Karpas-422 (cell line): ENCODE data around the gene DSCAM. TPM values are rescaled to one million over a fixed set of nuclear protein-coding genes. Genes with fewer than 3 reads are reported as not detected.

Source experiments
- DNase-seq: peaks from one replicate; pipeline ENCODE4 v3.0.0-alpha.2; 2015
- H2AFZ ChIP-seq: fragments of 200-600 bp; sonication (generic); 2 replicates; pipeline ENCODE4 v1.6.1; 2014; ENCODE audit warnings: antibody characterized with exemption, low read length, mixed read lengths
- H3K27ac ChIP-seq: fragments of 200-600 bp; sonication (generic); 2 replicates; pipeline ENCODE4 v1.5.1; 2014; ENCODE audit warnings: mild to moderate bottlenecking, low read length, moderate library complexity
- H3K27me3 ChIP-seq: fragments of 200-600 bp; sonication (generic); 2 replicates; pipeline ENCODE4 v1.6.1; 2014; ENCODE audit warnings: low read length, mixed read lengths
- H3K36me3 ChIP-seq: fragments of 200-600 bp; sonication (generic); 2 replicates; pipeline ENCODE4 v1.6.1; 2014; ENCODE audit warnings: low read length, mixed read lengths; ENCODE audit not compliant: insufficient read depth
- H3K4me1 ChIP-seq: fragments of 200-600 bp; sonication (generic); 2 replicates; pipeline ENCODE4 v1.6.1; 2014; ENCODE audit warnings: mild to moderate bottlenecking, low read length, mixed read lengths
- H3K4me2 ChIP-seq: fragments of 200-600 bp; sonication (generic); 2 replicates; pipeline ENCODE4 v1.6.1; 2014; ENCODE audit warnings: low read length, low read depth, mild to moderate bottlenecking; ENCODE audit not compliant: poor library complexity, severe bottlenecking
- H3K4me3 ChIP-seq: fragments of 200-600 bp; sonication (generic); 2 replicates; pipeline ENCODE4 v1.5.1; 2014; ENCODE audit warnings: mild to moderate bottlenecking, antibody characterized with exemption, low read length, mixed read lengths
- H3K79me2 ChIP-seq: fragments of 200-600 bp; sonication (generic); 2 replicates; pipeline ENCODE4 v1.6.1; 2014; ENCODE audit warnings: mild to moderate bottlenecking, low read length, mixed read lengths
- H3K9ac ChIP-seq: fragments of 200-600 bp; sonication (generic); 2 replicates; pipeline ENCODE4 v1.6.0; 2014; ENCODE audit warnings: low read length
- H3K9me2 ChIP-seq: fragments of 200-600 bp; sonication (generic), shearing (Covaris generic); replicated peaks from 2 replicates; pipeline ENCODE4 v1.6.0; 2014; ENCODE audit warnings: mild to moderate bottlenecking, low read length, moderate library complexity; ENCODE audit not compliant: insufficient read depth
- H3K9me3 ChIP-seq: fragments of 300-700, 200-600 bp; sonication (generic); 2 replicates; pipeline ENCODE4 v1.6.1; 2014; ENCODE audit warnings: low read length, mixed read lengths
- H4K20me1 ChIP-seq: fragments of 200-600 bp; sonication (generic); 2 replicates; pipeline ENCODE4 v1.6.1; 2014; ENCODE audit warnings: mild to moderate bottlenecking, antibody characterized with exemption, low read length, low read depth; ENCODE audit not compliant: insufficient read depth
- total RNA-seq: library from RNA; depleted of rRNA; stranded (reverse); fragments of >200 nt; shearing (Covaris generic); gene quantifications from 2 replicates; pipeline ENCODE4 v1.2.3, GENCODE V29; 2014; ENCODE audit warnings: low replicate concordance

The DSCAM gene
- total RNA-seq, 1 experiment from 2014 or later: not detected

DNA sequence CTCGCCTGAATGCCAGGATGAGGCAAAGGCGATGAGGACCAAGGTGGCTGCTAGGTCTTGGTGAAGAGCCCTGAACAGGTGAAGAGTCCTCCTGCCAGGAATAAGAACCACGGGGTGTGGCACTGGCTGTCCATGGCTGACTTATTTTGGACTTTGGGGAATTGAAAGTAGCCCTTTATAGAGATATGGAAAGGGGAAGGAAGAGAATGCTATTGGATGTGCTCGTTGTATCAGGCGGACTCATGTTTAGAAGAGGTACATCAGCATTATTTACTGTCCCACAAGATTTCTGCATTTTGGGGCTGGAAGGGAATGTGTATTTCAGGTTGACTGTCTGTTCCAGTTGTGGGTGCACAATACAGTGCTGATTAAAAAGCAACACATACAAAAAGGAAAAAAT, 465.8 kb downstream of the DSCAM start:
- DNase-seq: no peak
- Histone ChIP-seq H3K9me3 (peaks cover 11% of the 10 kb centered on the region; the same call in 1 of the 2 replicates), H3K79me2 (no peaks in the 10 kb centered on the region), H3K4me1 (no peaks in the 10 kb centered on the region), H4K20me1 (no peaks in the 10 kb centered on the region), H2AFZ (no peak overlapping the region), H3K9ac (no peak overlapping the region), H3K36me3 (no peaks in the 10 kb centered on the region), H3K4me3 (no peak overlapping the region), H3K4me2 (no peak overlapping the region), H3K27ac (no peak overlapping the region), H3K9me2 (no peaks in the 10 kb centered on the region), H3K27me3 (no peaks in the 10 kb centered on the region)

DNA sequence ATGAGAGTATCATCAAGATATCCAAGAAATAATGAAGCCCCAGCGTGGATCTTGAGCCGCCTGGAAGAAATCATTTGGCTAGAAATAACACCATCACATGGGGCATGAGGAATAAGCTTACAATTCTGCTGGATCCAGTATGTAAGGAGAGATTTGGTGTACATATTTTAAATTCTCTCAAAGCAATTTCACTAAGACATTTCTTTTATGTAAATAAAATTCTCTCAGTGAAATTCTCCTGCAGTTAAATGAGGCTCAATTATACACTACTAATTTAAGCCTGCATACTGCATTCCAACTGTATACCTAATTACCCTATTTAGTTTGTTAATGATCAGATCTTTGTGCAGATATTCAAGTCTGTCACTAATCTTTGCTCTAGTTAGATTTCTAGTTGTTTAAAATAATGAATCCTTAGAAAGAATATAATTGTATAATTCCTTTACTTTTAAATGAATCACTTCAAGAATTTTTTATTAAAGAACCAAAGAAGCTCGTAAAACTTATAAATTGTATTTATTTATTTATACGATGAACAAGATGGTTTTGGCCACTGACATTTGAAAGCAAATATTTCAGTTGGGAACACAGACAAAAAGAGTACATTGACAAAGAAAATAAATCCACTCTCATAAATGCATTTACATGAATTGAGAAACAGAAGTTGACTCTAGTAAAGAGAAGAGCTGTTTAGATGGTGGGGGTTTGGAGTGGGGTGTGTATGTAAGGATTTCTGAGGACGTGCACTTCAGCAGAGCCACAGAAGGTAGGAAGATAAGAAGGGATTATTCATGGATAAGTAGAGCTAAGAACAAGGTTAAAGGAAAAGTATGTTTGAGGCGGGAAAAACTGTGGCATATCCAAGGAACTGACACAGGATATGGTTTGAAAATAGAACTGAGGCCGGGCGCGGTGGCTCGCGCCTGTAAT, 466.8 kb downstream of the DSCAM start:
- no peaks in the 10 kb centered on the region for H3K27me3 ChIP-seq
- H3K9me2 ChIP-seq: no peaks in the 10 kb centered on the region
- no peaks in the 10 kb centered on the region for H3K4me1 ChIP-seq
- peaks cover 16% of the 10 kb centered on the region; the same call in 1 of the 2 replicates for H3K9me3 ChIP-seq
- no peak overlapping the region for H2AFZ ChIP-seq
- H3K27ac ChIP-seq: no peak overlapping the region
- no peak overlapping the region for H3K9ac ChIP-seq
- H3K4me2 ChIP-seq: no peak overlapping the region
- no peak overlapping the region for H3K4me3 ChIP-seq
- no peaks in the 10 kb centered on the region for H3K79me2 ChIP-seq
- no peaks in the 10 kb centered on the region for H3K36me3 ChIP-seq
- no peaks in the 10 kb centered on the region for H4K20me1 ChIP-seq
- DNase-seq: no peak

DNA sequence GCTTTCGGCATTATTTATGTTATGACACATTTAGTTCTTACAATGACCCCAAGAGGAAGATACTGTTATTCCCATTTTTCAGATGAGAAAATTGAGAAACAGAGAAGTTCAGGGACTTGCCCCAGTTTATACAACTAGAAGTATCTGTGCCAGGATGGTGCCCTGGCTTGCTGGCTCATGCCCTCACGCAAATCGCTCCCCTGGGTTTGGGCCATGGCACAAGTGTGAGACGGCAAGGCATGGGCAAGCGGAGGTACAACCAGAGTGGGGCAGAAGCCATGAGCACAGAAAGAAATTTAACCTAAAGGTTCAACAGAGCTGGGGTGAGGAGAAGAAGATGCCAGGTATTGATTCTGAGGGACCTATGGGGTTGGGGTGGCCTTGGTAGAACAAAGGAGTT, 469.8 kb downstream of the DSCAM start:
- H4K20me1 ChIP-seq: no peaks in the 10 kb centered on the region
- H3K27me3 ChIP-seq: no peaks in the 10 kb centered on the region
- no peak overlapping the region for H3K4me3 ChIP-seq
- no peak overlapping the region for H3K9ac ChIP-seq
- H3K36me3 ChIP-seq: no peaks in the 10 kb centered on the region
- H3K9me2 ChIP-seq: no peaks in the 10 kb centered on the region
- peaks cover 23% of the 10 kb centered on the region; the same call in 1 of the 2 replicates for H3K9me3 ChIP-seq
- H3K79me2 ChIP-seq: no peaks in the 10 kb centered on the region
- DNase-seq: no peak
- H3K4me2 ChIP-seq: no peak overlapping the region
- H2AFZ ChIP-seq: no peak overlapping the region
- H3K27ac ChIP-seq: no peak overlapping the region
- no peaks in the 10 kb centered on the region for H3K4me1 ChIP-seq

DNA sequence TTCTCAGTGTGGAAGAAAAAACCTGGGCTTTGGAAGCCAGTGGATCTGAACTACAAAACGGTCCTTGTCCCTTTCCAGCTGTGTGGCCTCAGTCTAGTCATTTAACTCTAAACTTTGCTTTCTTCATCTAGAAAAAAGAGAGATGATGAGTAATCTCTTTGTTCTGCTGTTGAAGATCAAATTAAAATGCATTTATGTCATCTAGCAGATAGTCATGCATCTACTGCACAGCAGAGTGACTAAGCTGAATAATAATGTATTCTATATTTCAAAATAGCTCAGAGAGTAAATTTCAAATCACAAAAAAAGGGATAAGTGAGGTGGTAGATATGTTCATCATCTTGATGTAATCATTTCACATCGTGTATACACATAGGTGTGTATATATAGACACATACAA, 473.2 kb downstream of the DSCAM start:
- Histone ChIP-seq H2AFZ (no peak overlapping the region), H3K27me3 (no peaks in the 10 kb centered on the region), H3K9ac (no peak overlapping the region), H3K4me2 (no peak overlapping the region), H3K79me2 (no peaks in the 10 kb centered on the region), H4K20me1 (no peaks in the 10 kb centered on the region), H3K36me3 (no peaks in the 10 kb centered on the region), H3K9me2 (no peaks in the 10 kb centered on the region), H3K4me1 (no peaks in the 10 kb centered on the region), H3K4me3 (no peak overlapping the region), H3K27ac (no peak overlapping the region), H3K9me3 (peaks cover 30% of the 10 kb centered on the region; the same call in 1 of the 2 replicates)
- no peak for DNase-seq

DNA sequence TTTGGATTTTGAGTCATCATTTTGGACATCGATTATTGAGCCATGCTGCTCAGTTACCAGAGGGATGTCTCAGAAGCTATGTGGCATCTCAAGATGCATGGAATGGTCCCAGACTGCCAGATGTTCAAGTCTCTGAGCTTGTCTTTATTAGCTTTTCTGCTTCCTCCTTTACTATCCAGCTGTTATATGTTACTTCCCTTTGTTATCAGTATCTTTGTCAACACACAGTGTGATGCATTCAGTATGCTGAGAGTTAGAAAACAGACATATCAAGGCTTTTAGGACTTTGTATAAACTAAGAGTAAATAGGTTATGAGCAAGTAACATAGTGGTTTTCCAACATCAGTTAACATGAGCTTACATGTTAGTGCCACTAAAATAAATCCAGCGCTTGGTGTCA, 474.5 kb downstream of the DSCAM start:
- no peaks in the 10 kb centered on the region for H3K79me2 ChIP-seq
- no peak overlapping the region for H3K27ac ChIP-seq
- H4K20me1 ChIP-seq: no peaks in the 10 kb centered on the region
- DNase-seq: no peak
- H3K9ac ChIP-seq: no peak overlapping the region
- H3K9me3 ChIP-seq: peaks cover 40% of the 10 kb centered on the region; the same call in 1 of the 2 replicates
- no peak overlapping the region for H2AFZ ChIP-seq
- H3K4me3 ChIP-seq: no peak overlapping the region
- H3K36me3 ChIP-seq: no peaks in the 10 kb centered on the region
- H3K27me3 ChIP-seq: no peaks in the 10 kb centered on the region
- H3K9me2 ChIP-seq: no peaks in the 10 kb centered on the region; the same call in 1 of the 2 replicates
- no peaks in the 10 kb centered on the region for H3K4me1 ChIP-seq
- no peak overlapping the region for H3K4me2 ChIP-seq

DNA sequence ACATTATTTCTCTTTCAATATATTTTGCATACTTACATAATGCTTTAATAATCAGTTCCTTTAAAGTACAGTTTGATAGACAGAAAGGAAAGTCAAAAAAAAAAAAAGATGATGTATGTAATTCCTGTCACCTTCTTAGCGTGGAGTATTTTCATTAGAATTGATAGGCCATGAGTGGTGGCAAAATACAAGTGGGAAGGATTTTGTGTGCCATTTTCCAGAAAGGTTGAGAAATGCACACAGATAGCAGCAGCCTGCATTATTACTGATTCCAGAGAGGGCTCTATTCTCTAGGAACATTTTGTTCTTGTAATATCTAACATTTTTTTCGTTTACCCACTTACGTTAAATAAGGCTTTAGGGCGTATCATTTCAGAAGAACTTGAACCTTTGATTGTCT, 475.6 kb downstream of the DSCAM start:
- Histone ChIP-seq H3K9ac (no peak overlapping the region), H4K20me1 (no peaks in the 10 kb centered on the region), H2AFZ (no peak overlapping the region), H3K27ac (no peak overlapping the region), H3K4me3 (no peak overlapping the region), H3K4me2 (no peak overlapping the region), H3K79me2 (no peaks in the 10 kb centered on the region), H3K9me2 (no peaks in the 10 kb centered on the region; the same call in 1 of the 2 replicates), H3K4me1 (no peaks in the 10 kb centered on the region), H3K9me3 (peaks cover 39% of the 10 kb centered on the region; the same call in 1 of the 2 replicates), H3K36me3 (no peaks in the 10 kb centered on the region), H3K27me3 (no peaks in the 10 kb centered on the region)
- no peak for DNase-seq

DNA sequence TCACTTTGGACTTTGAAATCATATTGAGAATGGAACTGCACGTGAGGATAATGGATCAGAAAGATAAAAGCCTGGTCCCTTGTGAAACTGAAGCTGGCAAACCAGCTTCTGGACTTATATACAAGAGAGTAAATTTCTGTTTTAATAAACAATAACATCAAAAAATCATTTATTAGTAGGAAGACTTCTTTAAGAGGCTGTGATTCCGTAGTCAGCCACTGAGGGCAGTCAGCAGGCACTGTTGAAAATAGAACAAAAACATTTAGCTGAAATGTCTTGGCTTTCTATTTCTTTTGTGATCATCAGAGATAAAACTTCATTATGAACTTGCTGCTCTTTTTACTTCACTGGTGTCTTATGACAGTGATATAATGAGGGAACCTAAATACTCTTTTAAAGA, 490.3 kb downstream of the DSCAM start:
- Histone ChIP-seq H4K20me1 (no peaks in the 10 kb centered on the region), H3K4me2 (no peak overlapping the region), H3K27me3 (no peaks in the 10 kb centered on the region), H3K9me3 (peaks cover 10% of the 10 kb centered on the region), H3K9me2 (no peaks in the 10 kb centered on the region), H3K79me2 (no peaks in the 10 kb centered on the region), H3K4me3 (no peak overlapping the region), H3K9ac (no peak overlapping the region), H3K27ac (no peak overlapping the region), H3K4me1 (no peaks in the 10 kb centered on the region), H3K36me3 (no peaks in the 10 kb centered on the region), H2AFZ (no peak overlapping the region)
- no peak for DNase-seq

DNA sequence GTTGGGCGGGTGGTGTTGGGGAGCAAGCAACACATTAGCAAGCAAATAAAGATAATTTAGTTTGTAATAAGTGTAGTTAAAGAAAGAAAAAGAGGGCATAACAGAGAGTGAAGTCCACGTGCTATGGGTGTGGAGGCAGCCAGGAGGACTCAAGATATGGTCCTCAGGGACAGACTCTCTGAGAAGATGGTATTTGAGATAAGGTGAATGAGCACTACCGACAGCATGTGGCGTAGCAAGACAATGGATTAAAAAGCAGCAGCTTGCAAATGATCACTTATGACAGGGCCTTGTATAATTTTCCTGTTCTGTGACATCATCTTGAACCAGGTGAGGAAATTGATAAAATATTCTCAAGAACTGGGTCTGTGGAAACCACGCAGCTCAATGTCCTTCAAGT, 491.9 kb downstream of the DSCAM start:
- Histone ChIP-seq H3K9me2 (no peaks in the 10 kb centered on the region), H4K20me1 (no peaks in the 10 kb centered on the region), H3K79me2 (no peaks in the 10 kb centered on the region), H3K36me3 (no peaks in the 10 kb centered on the region), H3K4me1 (no peaks in the 10 kb centered on the region), H3K27me3 (no peaks in the 10 kb centered on the region), H2AFZ (no peak overlapping the region), H3K4me2 (no peak overlapping the region), H3K9me3 (peaks cover 10% of the 10 kb centered on the region), H3K4me3 (no peak overlapping the region), H3K27ac (no peak overlapping the region), H3K9ac (no peak overlapping the region)
- DNase-seq: no peak
